Esophagus (tissue), 2 donors: Measurements from ENCODE around the gene PCNX1. TPM values are rescaled to one million over a fixed set of nuclear protein-coding genes. Genes with fewer than 3 reads are reported as not detected.
"Not testable (repeated sequence)": the region's sequence is repeated elsewhere in the genome, so short reads cannot be mapped to it uniquely, and the experiment has no call there.

Experiments
- H3K27ac ChIP-seq, 2 donors: one replicate each; pipeline ENCODE4 v1.5.1; 2013; ENCODE audit warnings: low read depth in 2 of 2, mild to moderate bottlenecking in 2 of 2, inconsistent platforms in 1 of 2, low read length in 1 of 2, moderate library complexity in 1 of 2
- H3K27me3 ChIP-seq, 2 donors: one replicate each; pipeline ENCODE4 v1.6.1; 2013; ENCODE audit warnings: low read length in 2 of 2, control low read depth in 1 of 2, mild to moderate bottlenecking in 1 of 2; ENCODE audit not compliant: insufficient read depth in 2 of 2, control insufficient read depth in 1 of 2
- H3K36me3 ChIP-seq, 2 donors: one replicate each; pipeline ENCODE4 v1.6.1; 2013; ENCODE audit warnings: low read length in 1 of 2; ENCODE audit not compliant: control insufficient read depth in 2 of 2, insufficient read depth in 2 of 2
- H3K4me1 ChIP-seq, 2 donors: one replicate each; pipeline ENCODE4 v1.6.1; 2013; ENCODE audit warnings: low read length in 1 of 2; ENCODE audit not compliant: control insufficient read depth in 2 of 2, insufficient read depth in 2 of 2
- H3K4me3 ChIP-seq, 2 donors: one replicate each; pipeline ENCODE4 v1.5.1; 2013; ENCODE audit warnings: low read length in 2 of 2, mild to moderate bottlenecking in 2 of 2, low read depth in 1 of 2, moderate library complexity in 1 of 2
- H3K9me3 ChIP-seq, 2 donors: one replicate each; pipeline ENCODE4 v1.6.1; 2013; ENCODE audit warnings: mild to moderate bottlenecking in 2 of 2, low read depth in 1 of 2, low read length in 1 of 2, moderate library complexity in 1 of 2; ENCODE audit not compliant: control insufficient read depth in 2 of 2, insufficient read depth in 1 of 2
- WGBS, 2 donors: extraction: QIAGEN DNeasy Blood & Tissue Kit; methylation state at CpG; one replicate each; pipeline ENCODE4 v1.1.7; 2013; 5-methylcytosine and 5-hydroxymethylcytosine counted together
- polyA plus RNA-seq, 2 donors: library from polyadenylated mRNA; stranded (reverse); fragments of 200-250 nt; gene quantifications; one replicate each; pipeline ENCODE4 v1.2.3, GENCODE V29; 2013
- donor health status: healthy with polysubstance abuse.
- donor health status: Bipolar disorder and iron deficiency.

PCNX1 gene
- polyA plus RNA-seq, 2 donors: 3.9 to 4.1 TPM

DNA sequence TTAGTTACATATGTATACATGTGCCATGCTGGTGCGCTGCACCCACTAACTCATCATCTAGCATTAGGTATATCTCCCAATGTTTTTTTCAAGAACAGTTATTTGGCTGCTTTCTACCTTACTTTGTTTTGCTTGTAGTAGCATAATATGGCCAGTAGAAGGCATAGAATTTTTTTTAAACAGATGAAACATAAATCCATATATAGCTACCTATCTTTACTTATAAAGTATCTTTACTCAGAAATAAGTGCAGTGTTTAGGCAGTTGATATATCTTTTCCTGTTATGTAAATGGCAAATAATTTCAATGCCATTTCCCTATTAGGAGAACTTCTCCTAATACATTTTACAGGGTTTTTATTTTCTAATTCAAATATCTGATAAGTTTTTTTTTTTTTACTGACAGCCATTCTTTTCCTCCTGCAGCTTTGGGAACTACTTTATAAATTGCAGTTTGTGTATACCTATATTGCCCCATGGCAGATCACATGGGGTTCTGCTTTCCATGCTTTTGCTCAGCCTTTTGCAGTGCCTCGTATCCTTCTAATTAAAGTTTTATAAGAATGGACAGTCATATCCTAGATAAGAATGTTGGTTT, 143.1 kb downstream of the PCNX1 start:
- 97 to 99% methylated on average over 2 of the region's 2 CpGs for WGBS, 2 donors
- Histone ChIP-seq H3K4me3 (no peak overlapping the region), H3K9me3 (no peaks in the 10 kb centered on the region), H3K27me3 (no peaks in the 10 kb centered on the region), H3K36me3 (peaks cover 0 to 3% of the 10 kb centered on the region in 2 donors), H3K4me1 (no peaks in the 10 kb centered on the region), H3K27ac (no peak overlapping the region)

DNA sequence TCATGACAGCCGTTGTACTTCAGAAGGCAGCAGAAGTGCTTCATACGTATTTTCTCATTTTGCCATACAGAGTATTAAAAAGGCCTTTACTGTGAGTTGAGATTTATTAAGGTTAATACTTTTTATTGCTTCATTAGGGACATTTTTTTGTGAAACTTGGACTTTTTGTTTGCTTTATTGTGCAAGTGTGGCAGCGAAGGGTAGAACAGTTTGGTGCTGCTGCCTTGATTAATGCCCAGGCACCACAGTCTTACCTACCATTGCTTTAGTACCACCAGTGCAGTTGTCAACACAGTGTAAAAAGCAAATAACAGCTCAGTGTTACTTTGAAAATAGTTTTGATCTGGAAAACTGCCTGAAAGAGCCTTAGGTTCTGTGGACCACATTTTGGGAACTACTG, 147.4 kb downstream of the PCNX1 start:
- H3K27me3 ChIP-seq: no peaks in the 10 kb centered on the region
- peaks cover under 1 to 5% of the 10 kb centered on the region in 2 donors for H3K36me3 ChIP-seq
- 96 to 98% methylated on average over 3 of the region's 3 CpGs for WGBS, 2 donors
- no peak overlapping the region for H3K4me3 ChIP-seq
- H3K27ac ChIP-seq: no peak overlapping the region
- no peaks in the 10 kb centered on the region for H3K9me3 ChIP-seq
- H3K4me1 ChIP-seq: no peaks in the 10 kb centered on the region

DNA sequence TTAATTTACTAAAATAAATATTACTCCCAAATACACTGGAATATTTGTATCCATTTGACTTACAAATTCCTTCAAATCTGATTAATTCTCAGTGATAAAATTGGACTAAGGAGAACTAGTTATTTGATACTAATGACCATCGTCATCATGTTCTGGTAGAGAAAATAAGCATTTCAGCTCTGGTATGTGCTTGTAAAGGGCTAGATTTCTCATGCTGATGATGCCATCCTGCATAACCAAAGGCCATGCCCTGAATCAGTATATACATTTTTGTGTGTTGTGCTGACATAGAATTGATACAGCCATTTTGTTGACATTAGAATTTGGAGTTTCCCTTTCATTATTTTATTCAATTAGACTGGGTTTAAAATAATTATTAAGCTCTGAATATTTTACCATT, 148.9 kb downstream of the PCNX1 start:
- no peak overlapping the region for H3K27ac ChIP-seq
- peaks cover 6% of the 10 kb centered on the region in 2 donors for H3K36me3 ChIP-seq
- H3K9me3 ChIP-seq: no peaks in the 10 kb centered on the region
- no peak overlapping the region for H3K4me3 ChIP-seq
- no peaks in the 10 kb centered on the region for H3K4me1 ChIP-seq
- 94 to 99% methylated on average over 1 of the region's 1 CpG for WGBS, 2 donors
- no peaks in the 10 kb centered on the region for H3K27me3 ChIP-seq

DNA sequence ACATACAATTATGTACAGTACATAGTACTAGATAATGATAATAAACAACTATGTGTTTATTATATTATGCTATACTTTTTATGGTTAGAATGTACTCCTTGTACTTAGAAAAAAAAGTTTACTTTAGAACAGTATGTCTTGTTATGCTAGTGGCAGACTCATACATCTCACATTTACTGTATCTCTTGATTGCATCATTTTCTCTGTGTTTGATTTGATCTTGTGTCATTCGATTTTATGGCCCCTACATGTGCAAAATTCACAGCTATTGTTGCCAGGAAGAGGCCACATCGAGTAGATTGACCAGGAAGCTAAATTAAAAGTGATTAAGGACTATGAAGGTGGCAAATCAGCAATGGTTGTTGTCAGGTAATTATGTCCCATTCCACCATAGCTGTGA, 153.0 kb downstream of the PCNX1 start:
- Histone ChIP-seq H3K27me3 (no peaks in the 10 kb centered on the region), H3K27ac (no peak overlapping the region), H3K36me3 (peaks cover 10 to 12% of the 10 kb centered on the region in 2 donors), H3K4me3 (no peak overlapping the region), H3K4me1 (no peaks in the 10 kb centered on the region), H3K9me3 (no peaks in the 10 kb centered on the region)
- 78 to 85% methylated on average over 2 of the region's 2 CpGs for WGBS, 2 donors

DNA sequence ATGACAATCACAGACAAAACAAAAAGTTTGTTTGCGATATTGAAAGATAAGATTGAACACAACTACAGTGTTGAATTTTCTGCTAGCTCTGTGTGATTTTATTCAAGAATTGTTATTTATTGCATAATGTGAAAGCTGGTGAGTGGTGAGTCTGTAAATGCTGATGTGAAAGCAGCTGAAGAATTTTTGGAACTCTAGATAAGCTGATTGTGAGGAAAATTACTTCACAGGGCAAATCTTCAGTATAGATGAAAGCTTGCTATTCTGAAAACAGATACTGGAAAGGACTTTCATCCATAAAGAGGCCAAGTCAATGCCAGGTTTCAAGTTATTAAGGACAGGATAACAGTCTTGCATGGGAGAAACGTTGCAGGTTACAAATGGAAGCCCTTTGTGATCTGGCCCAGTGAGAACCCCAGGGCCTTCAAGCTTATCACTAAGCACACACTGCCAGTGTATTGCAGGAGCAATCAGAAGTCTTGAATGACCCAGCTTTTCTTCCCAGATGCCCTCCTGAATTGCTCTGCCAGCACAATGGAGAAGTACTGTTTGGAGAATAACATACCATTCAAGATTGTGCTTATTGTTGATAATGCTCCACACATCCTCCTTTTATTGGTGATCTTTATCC, 153.7 kb downstream of the PCNX1 start:
- H3K36me3 ChIP-seq: peaks cover 10 to 12% of the 10 kb centered on the region in 2 donors
- H3K27me3 ChIP-seq: no peaks in the 10 kb centered on the region
- no peaks in the 10 kb centered on the region for H3K4me1 ChIP-seq
- no peak overlapping the region for H3K27ac ChIP-seq
- WGBS, 2 donors: 77 to 82% methylated on average over 2 of the region's 2 CpGs
- H3K9me3 ChIP-seq: no peaks in the 10 kb centered on the region
- no peak overlapping the region for H3K4me3 ChIP-seq

DNA sequence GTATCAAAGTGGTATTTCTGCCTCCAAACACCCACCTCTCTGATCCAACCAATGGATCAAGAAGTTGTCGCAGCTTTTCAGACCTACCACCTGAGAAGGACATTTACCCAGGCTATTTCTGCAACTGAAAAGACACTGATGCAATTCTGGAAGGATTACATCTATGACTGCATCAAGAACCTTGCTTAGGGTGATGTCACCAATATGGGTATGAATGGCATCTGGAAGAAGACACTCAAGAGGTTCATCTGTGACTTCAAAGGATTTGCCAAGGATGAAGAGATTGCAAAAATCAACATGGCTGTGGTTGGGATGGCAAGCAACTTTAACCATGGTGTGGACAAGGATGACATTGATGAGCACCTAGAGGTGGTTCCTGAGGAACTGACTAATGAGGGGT, 154.2 kb downstream of the PCNX1 start:
- Histone ChIP-seq H3K36me3 (peaks cover 10 to 12% of the 10 kb centered on the region in 2 donors), H3K4me1 (no peaks in the 10 kb centered on the region), H3K9me3 (no peaks in the 10 kb centered on the region), H3K4me3 (no peak overlapping the region), H3K27ac (no peak overlapping the region), H3K27me3 (no peaks in the 10 kb centered on the region)
- WGBS, 2 donors: 97% methylated on average over 1 of the region's 1 CpG

DNA sequence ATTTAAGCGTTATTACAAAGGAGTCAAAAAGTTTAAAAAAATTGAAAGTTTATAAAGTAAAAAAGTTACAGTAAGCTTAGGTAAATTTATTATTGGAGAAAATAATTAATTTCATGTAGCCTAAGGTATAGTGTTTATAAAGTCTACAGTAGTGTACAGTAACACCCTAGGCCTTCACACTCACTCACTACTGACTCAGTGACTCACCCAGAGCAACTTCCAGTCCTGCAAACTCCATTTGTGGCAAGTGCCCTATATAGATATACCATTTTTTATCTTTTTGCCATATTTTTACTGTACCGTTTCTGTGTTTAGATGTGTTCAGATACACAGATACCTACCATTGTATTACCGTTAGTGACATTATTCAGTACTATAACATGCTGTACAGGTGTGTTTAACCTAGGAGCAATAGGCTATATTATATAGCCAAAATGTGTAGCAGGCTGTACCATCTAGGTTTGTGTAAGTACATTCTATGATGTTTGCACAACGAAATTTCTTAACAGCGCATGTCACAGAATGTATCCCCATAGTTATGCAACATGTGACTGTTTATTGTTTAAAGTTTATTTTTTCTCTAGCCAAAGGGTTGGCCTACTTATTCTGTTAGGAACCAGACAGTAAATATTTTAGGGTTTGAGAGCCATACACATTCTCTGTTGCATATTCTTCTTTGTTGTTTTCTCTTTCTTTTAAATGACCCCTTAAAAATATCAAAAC, 155.5 kb downstream of the PCNX1 start:
- Histone ChIP-seq H3K4me1 (no peaks in the 10 kb centered on the region), H3K9me3 (no peaks in the 10 kb centered on the region), H3K36me3 (peaks cover 10 to 12% of the 10 kb centered on the region in 2 donors), H3K27ac (no peak overlapping the region), H3K4me3 (no peak overlapping the region), H3K27me3 (no peaks in the 10 kb centered on the region)
- WGBS, 2 donors: 93% methylated on average over 5 of the region's 5 CpGs

DNA sequence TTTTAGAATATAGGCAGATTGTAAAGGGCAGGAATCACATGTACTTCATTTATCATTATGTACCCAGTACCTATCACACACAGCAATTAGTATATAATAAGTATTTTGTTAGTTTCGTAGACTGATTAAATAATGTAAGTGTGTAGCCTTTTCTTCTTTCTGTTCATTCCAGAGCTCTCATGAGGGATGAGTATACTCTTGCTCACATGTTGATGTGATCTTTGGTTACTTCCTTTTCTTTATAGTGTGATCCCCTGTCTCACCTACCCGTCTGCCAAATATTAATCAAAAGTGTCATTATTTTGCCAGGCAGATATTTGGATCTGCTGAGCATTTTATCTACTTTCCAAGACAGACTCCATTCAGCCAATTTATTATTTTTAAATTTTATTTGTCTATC, 156.1 kb downstream of the PCNX1 start:
- H3K9me3 ChIP-seq: no peaks in the 10 kb centered on the region
- H3K27ac ChIP-seq: no peak overlapping the region
- H3K36me3 ChIP-seq: peaks cover 10% of the 10 kb centered on the region in 2 donors
- no peaks in the 10 kb centered on the region for H3K4me1 ChIP-seq
- no peaks in the 10 kb centered on the region for H3K27me3 ChIP-seq
- 59 to 65% methylated on average over 2 of the region's 2 CpGs for WGBS, 2 donors
- H3K4me3 ChIP-seq: no peak overlapping the region

DNA sequence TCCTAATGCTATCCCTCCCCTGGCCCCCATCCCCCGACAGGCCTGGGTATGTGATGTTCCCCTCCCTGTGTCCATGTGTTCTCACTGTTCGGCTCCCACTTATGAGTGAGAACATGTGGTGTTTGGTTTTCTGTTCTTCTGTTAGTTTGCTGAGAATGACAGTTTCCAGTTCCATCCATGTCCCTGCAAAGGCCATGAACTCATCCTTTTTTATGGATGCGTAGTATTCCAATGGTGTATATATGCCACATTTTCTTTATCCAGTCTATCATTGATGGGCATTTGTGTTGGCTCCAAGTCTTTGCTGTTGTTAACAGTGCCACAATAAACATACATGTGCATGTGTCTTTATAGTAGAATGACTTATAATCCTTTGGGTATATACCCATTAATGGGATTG, 157.5 kb downstream of the PCNX1 start:
- not testable (repeated sequence) for H3K27ac ChIP-seq

More for the DNA sequence above, 157.5 kb downstream of the PCNX1 start:
- H3K4me1 ChIP-seq, H3K36me3 ChIP-seq, H3K4me3 ChIP-seq, H3K27me3 ChIP-seq, H3K9me3 ChIP-seq: not testable (repeated sequence)
- 98 to 99% methylated on average over 3 of the region's 3 CpGs for WGBS, 2 donors
